T-helper 17 cell (primary cell): Measurements from ENCODE around the gene MYL6. TPM values are rescaled to one million over a fixed set of nuclear protein-coding genes. Genes with fewer than 3 reads are reported as not detected.
"Not testable (repeated sequence)": the region's sequence is repeated elsewhere in the genome, so short reads cannot be mapped to it uniquely, and the experiment has no call there.

Experiments
- ATAC-seq: fragments of 150-1000 bp; cut with Tn5 transposase; 2 replicates; pipeline ENCODE4 v1.10.0; 2021; ENCODE audit warnings: mild to moderate bottlenecking, moderate library complexity
- DNase-seq, 3 donors: peaks; one replicate each; pipeline versions ENCODE4 v3.0.0 to v3.0.0-alpha.2; 2020 to 2021
- H3K9me3 ChIP-seq: one replicate; pipeline ENCODE4 v1.7.0; 2013; ENCODE audit warnings: low read length, mild to moderate bottlenecking; ENCODE audit not compliant: control insufficient read depth, poor library complexity, severe bottlenecking
- H3K27ac Mint-ChIP-seq: one replicate; pipeline ENCODE4 v1.8.0; 2022; ENCODE audit warnings: mild to moderate bottlenecking, moderate library complexity, mixed read lengths
- H3K27me3 Mint-ChIP-seq: one replicate; pipeline ENCODE4 v1.8.0; 2022; ENCODE audit warnings: mixed read lengths
- H3K36me3 Mint-ChIP-seq: one replicate; pipeline ENCODE4 v1.8.0; 2022; ENCODE audit warnings: low read depth, mixed read lengths
- H3K4me1 Mint-ChIP-seq: one replicate; pipeline ENCODE4 v1.8.0; 2022; ENCODE audit warnings: mild to moderate bottlenecking, mixed read lengths
- H3K4me3 Mint-ChIP-seq: one replicate; pipeline ENCODE4 v1.8.0; 2022; ENCODE audit warnings: mild to moderate bottlenecking, moderate library complexity, mixed read lengths
- total RNA-seq, 4 donors: library from RNA in 2 of 4; stranded (reverse) in 2 of 4; gene quantifications; one replicate each; pipeline ENCODE4 v1.2.3 and lab custom pipeline; 2022 to 2026

The MYL6 gene
- total RNA-seq, 2 donors from 2014 or later = 741 to 784 TPM

DNA sequence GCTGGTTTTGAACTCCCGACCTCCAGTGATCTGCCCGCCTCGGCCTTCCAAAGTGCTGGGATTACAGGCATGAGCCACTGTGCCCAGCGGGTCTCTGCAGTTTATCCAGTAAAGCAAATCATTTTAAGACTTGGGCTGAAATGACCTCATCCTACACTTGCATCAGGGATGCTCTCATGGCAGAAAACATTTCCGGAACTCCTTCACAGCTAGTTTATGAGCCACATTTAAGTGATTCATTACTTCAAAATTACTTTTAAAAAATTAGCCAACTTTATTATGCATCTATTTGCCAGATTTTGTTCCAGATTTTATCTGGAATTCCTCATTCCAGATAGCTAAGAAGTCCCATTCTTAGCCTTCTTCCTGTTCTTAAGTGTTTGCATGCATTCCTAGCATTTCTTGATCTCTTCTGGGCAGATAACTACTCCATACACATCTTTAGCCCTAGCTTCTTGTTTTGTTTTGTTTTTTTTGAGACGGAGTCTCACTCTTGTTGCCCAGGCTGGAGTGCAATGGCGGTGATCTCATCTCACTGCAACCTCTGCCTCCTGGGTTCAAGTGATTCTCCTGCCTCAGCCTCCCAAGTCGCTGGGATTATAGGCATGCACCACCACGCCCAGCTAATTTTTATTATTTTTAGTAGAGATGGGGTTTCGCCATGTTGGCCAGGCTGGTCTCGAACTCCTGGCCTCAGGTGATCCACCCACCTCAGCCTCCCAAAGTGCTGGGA is 38.8 kb downstream of the MYL6 start:
- not testable (repeated sequence) for H3K9me3 ChIP-seq, H3K27me3 Mint-ChIP-seq, H3K36me3 Mint-ChIP-seq, H3K4me3 Mint-ChIP-seq, ATAC-seq, DNase-seq, H3K27ac Mint-ChIP-seq
- peaks cover 16% of the 10 kb centered on the region for H3K4me1 Mint-ChIP-seq

DNA sequence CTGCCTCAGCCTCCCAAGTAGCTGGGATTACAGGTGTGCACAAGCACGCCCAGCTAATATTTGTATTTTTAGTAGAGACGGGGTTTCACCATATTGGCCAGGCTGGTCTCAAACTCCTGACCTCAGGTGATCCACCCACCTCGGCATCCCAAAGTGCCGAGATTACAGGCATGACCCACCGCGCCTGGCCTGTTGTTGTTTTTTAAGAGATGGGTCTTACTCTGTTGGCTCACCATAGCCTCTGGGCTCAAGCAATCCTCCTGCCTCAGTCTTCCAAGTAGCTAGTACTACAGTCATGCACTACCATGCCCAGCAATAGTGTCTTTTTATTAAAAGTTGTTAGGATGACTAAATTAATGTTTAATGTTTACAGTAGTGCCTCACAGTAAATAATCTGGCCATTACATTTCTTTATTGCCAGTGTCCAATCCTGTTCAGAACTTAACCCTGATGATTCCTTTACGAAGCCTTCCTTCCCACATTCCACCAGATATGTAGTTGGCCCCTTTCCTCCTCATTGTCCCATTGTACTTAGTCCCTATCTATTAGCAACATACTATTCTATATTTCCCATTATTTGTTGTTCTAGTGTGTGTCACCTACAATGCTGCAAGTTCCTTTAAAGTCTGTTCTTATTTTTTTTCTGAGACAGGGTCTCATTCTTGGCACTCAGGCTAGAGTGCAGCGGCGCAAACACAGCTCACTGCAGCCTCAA is 39.9 kb downstream of the MYL6 start:
- ATAC-seq = no peak
- Mint-ChIP-seq H3K27ac (peak overlapping the region; percentile 72), H3K36me3 (peaks cover 7% of the 10 kb centered on the region)

DNA sequence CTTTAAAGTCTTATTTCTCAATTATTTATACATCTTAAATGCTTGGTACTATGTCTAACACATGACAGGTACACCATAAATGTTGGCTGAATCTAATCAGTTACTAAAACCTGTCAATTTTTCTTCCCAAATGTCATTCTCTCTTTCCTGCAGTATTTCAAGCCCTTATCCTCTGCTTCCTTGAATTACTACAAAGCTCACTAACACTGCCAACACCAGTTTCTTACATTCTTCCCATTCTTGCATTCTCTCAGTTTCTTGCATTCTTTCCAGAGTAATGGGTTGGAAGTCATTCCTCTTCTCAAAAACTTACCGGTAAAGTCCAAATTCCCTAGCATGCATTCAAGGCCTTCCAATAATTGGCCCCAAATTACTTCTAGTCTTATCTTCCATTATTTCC is 40.7 kb downstream of the MYL6 start:
- H3K4me3 Mint-ChIP-seq = no peak overlapping the region
- peak overlapping the region; percentile 72 for H3K27ac Mint-ChIP-seq
- H3K9me3 ChIP-seq = no peaks in the 10 kb centered on the region
- peaks cover 7% of the 10 kb centered on the region for H3K36me3 Mint-ChIP-seq
- ATAC-seq (no peak), DNase-seq (no peak)
- peaks cover 8% of the 10 kb centered on the region for H3K4me1 Mint-ChIP-seq
- no peaks in the 10 kb centered on the region for H3K27me3 Mint-ChIP-seq

More for the DNA sequence above, 39.9 kb downstream of the MYL6 start:
- Mint-ChIP-seq H3K4me1 (peaks cover 13% of the 10 kb centered on the region), H3K27me3 (no peaks in the 10 kb centered on the region), H3K4me3 (no peak overlapping the region)
- H3K9me3 ChIP-seq = no peaks in the 10 kb centered on the region
- DNase-seq = no peak

DNA sequence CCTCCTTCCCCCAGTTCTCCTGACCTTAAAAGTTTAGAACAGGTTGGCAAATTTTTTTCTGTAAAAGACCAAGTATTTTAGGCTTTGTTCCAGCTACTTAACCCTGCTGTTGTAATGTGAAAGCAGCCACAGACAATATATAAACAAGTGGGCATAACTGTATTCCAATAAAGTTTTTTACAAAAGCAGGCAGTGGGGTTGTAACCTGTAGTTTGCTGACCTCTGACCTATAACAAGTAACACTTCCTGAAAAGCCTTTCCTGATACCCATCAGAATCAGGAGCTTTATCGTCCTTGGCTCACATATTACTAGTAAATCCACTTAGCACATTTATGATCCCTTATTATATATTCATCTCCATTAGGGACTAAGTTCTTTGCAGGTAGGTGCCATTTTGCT is 44.2 kb downstream of the MYL6 start:
- Mint-ChIP-seq H3K4me1 (peaks cover 11% of the 10 kb centered on the region), H3K36me3 (peaks cover 6% of the 10 kb centered on the region)

DNA sequence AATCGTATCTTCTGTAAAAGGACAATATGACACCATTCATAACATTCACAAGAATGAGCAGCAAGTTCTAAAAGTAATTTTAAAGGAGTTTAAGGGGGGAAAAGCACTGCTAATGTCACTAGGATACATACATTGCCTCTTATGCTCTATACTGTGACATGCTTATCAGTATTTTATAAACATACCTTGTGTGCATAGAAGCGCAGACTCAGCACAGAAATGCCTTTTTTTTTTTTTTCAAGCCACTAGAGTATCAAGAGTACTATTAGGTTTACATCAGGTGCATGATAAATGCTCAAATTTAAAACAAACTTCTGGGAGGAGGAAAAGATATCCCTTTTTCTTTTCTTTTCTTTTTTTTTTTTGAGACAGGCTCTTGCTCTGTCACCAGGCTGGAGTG is 44.7 kb downstream of the MYL6 start:
- DNase-seq = no peak
- Mint-ChIP-seq H3K36me3 (peaks cover 8% of the 10 kb centered on the region), H3K4me3 (no peak overlapping the region), H3K27ac (no peak overlapping the region), H3K4me1 (peaks cover 13% of the 10 kb centered on the region), H3K27me3 (no peaks in the 10 kb centered on the region)
- ATAC-seq = no peak
- no peaks in the 10 kb centered on the region for H3K9me3 ChIP-seq

More for the DNA sequence above, 44.2 kb downstream of the MYL6 start:
- H3K27ac Mint-ChIP-seq = no peak overlapping the region
- ATAC-seq (no peak), DNase-seq (no peak)
- no peaks in the 10 kb centered on the region for H3K27me3 Mint-ChIP-seq
- H3K4me3 Mint-ChIP-seq = no peak overlapping the region
- H3K9me3 ChIP-seq = no peaks in the 10 kb centered on the region

DNA sequence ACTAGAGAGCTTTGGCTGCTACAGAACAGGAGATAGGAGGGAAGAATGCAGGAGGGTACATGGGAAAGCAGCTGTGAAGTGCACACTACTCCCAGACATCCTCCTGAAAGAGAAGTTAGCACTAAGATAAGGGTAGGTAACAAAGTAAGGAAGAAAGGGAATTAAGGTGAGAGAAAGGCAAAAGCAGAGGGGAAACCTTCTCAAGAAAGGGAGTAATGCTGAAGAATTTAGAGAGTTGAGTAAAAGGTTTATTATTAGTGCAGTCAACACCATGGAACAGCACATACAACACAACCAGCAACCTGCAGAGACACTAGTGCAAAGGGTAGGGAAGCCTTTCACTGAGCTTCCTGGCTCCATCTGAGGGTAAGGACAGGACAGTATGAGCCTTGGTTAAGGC is 46.1 kb downstream of the MYL6 start:
- Mint-ChIP-seq H3K27ac (peak overlapping the region; percentile 41), H3K27me3 (no peaks in the 10 kb centered on the region), H3K36me3 (peaks cover 8% of the 10 kb centered on the region), H3K4me1 (peaks cover 13% of the 10 kb centered on the region), H3K4me3 (no peak overlapping the region)
- DNase-seq = no peak
- ATAC-seq = no peak
- H3K9me3 ChIP-seq = no peaks in the 10 kb centered on the region

DNA sequence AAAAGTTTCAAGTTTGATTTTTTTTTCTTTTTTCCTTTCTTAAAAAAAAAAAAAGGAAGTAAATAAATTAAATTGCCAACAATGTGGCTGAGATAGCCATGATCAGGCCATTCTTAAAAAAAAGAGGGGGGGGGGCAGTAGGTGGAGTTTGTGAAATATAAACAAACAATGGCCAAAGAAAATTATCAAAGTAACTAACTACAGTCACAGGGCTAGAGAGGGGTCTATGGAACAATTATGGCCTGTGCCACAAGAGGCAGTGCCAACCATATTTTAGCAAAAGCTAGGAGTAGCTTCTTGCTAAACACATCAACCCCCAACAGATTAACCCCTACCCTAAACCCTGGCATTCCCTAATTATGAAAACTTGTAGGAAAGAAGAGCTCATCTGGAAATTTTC is 47.3 kb downstream of the MYL6 start:
- H3K27ac Mint-ChIP-seq = no peak overlapping the region
- no peak for DNase-seq

DNA sequence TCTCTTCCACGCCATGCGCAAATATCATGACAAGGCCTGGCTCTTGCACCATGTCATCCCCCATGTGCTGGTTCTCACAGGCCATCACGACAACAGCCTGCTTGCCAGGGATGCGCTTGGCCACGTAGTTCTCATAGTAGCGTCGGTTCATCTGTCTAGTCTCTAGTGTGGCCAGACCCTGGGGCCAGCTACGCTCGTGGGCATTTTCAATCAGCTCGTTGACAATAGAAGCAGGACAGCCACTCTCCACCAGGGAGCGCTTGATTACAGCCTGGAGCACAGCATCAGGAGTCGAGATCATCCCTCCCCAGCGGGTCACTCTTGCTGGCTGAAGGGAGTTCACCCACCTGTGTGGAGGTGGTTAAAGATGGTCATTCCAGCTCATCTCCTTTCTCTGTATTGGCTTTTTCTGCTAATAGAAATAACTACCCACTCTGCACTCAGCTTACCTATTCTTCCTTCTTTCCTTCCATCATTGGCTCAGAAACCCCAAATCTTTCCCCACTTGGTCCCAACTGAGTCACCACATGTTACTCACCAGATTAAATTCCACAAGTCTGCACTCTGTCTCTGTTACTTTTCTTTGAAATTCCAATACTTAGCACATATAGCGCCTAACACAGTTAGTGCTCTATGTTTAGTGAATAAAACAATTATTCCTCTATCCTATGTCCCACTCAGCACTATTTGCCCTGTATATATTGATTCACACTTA is 48.5 kb downstream of the MYL6 start:
- H3K27me3 Mint-ChIP-seq = no peaks in the 10 kb centered on the region
- H3K36me3 Mint-ChIP-seq = peaks cover 11% of the 10 kb centered on the region
- H3K4me3 Mint-ChIP-seq = peak overlapping the region; percentile 25
- H3K27ac Mint-ChIP-seq = peak overlapping the region; percentile 67
- H3K9me3 ChIP-seq = no peaks in the 10 kb centered on the region
- ATAC-seq (peak; percentile 60), DNase-seq (peak in 1 of 3 donors; percentile 21)
- peaks cover 16% of the 10 kb centered on the region for H3K4me1 Mint-ChIP-seq

More for the DNA sequence above, 47.3 kb downstream of the MYL6 start:
- Mint-ChIP-seq H3K4me3 (no peak overlapping the region), H3K36me3 (peaks cover 8% of the 10 kb centered on the region), H3K27me3 (no peaks in the 10 kb centered on the region), H3K4me1 (peaks cover 13% of the 10 kb centered on the region)
- ATAC-seq = no peak
- H3K9me3 ChIP-seq = no peaks in the 10 kb centered on the region

DNA sequence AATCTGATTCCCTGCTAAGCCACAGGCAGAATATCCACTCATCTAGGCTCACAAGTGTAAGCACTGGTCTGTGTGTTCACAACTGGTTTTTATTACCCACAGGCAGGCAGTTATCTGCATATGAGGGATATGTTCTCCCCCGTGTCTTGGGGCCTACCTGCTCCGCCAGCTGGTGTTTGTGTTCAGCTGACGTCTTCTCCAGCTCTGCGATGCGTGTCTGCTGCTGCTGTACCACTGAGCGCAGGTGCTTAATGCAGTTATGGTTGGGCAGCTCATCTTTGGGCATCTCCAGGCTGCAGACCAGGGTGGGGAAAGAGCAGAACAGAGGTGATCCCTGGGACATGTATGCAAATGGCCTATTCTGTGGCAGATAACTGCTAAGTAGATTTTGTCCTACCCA is 49.8 kb downstream of the MYL6 start:
- peaks cover 11% of the 10 kb centered on the region for H3K36me3 Mint-ChIP-seq
- ATAC-seq = peak; percentile 50
- DNase-seq = no peak
- H3K9me3 ChIP-seq = no peaks in the 10 kb centered on the region
- no peak overlapping the region for H3K4me3 Mint-ChIP-seq
- peak overlapping the region; percentile 72 for H3K27ac Mint-ChIP-seq
- H3K27me3 Mint-ChIP-seq = no peaks in the 10 kb centered on the region
- H3K4me1 Mint-ChIP-seq = peaks cover 15% of the 10 kb centered on the region

Other genes with a start within 250 kb of the MYL6 start
- gene PYM1, start 230.5 kb upstream of the MYL6 start, total RNA-seq = 10 to 100 TPM; 21.9 to 23.3 TPM
- gene DGKA, start 227.2 kb upstream of the MYL6 start, total RNA-seq = 1,000 to 10,000 TPM in 1 of 2 donors, 100 to 1,000 TPM in 1; 870 to 1,080 TPM
- gene PMEL, start 192.3 kb upstream of the MYL6 start, total RNA-seq = under 1 TPM in 1 of 2 donors, not detected in 1; 0.63 TPM
- gene CDK2, start 191.5 kb upstream of the MYL6 start, total RNA-seq = 10 to 100 TPM; 12.2 to 18.7 TPM
- 10 to 100 TPM; 56.4 to 57.0 TPM for gene RAB5B, start 184.3 kb upstream of the MYL6 start, total RNA-seq
- gene SUOX, start 161.1 kb upstream of the MYL6 start, total RNA-seq = 1 to 10 TPM; 1.5 to 2.2 TPM
- gene IKZF4, start 137.3 kb upstream of the MYL6 start, total RNA-seq = 1 to 10 TPM; 3.9 to 9.4 TPM
- gene RPS26, start 116.4 kb upstream of the MYL6 start, total RNA-seq = 10 to 100 TPM; 46.9 to 72.3 TPM
- under 1 TPM; 0.60 to 0.80 TPM for gene ERBB3, start 78.2 kb upstream of the MYL6 start, total RNA-seq
- 10 to 100 TPM; 62.0 to 76.2 TPM for gene PA2G4, start 53.8 kb upstream of the MYL6 start, total RNA-seq
- gene RPL41, start 41.7 kb upstream of the MYL6 start, total RNA-seq = 1,000 to 10,000 TPM; 5,484 to 5,668 TPM
- 1 to 10 TPM; 6.8 to 8.7 TPM for gene ZC3H10, start 40.1 kb upstream of the MYL6 start, total RNA-seq
- gene ESYT1, start 30.1 kb upstream of the MYL6 start, total RNA-seq = 100 to 1,000 TPM; 178 to 211 TPM
- gene MYL6B, start 5.8 kb upstream of the MYL6 start, total RNA-seq = 1 to 10 TPM; 5.4 to 9.0 TPM
- gene SMARCC2, start 31.1 kb downstream of the MYL6 start, total RNA-seq = 100 to 1,000 TPM; 130 to 138 TPM
- gene RNF41, start 63.6 kb downstream of the MYL6 start, total RNA-seq = 10 to 100 TPM; 35.5 to 37.4 TPM
- 10 to 100 TPM; 12.5 to 19.4 TPM for gene NABP2, start 66.0 kb downstream of the MYL6 start, total RNA-seq
- not detected for gene SLC39A5, start 71.7 kb downstream of the MYL6 start, total RNA-seq
- 10 to 100 TPM; 30.8 to 33.4 TPM for gene ANKRD52, start 100.0 kb downstream of the MYL6 start, total RNA-seq
- 10 to 100 TPM; 28.7 to 34.4 TPM for gene COQ10A, start 108.6 kb downstream of the MYL6 start, total RNA-seq
- gene CS, start 142.0 kb downstream of the MYL6 start, total RNA-seq = 100 to 1,000 TPM; 189 to 197 TPM
- 10 to 100 TPM; 47.4 to 53.4 TPM for gene CNPY2, start 157.6 kb downstream of the MYL6 start, total RNA-seq
- 100 to 1,000 TPM in 1 of 2 donors, 10 to 100 TPM in 1; 81.1 to 108 TPM for gene PAN2, start 175.6 kb downstream of the MYL6 start, total RNA-seq
- 10 to 100 TPM; 44.9 to 49.8 TPM for gene IL23A, start 180.5 kb downstream of the MYL6 start, total RNA-seq
- gene STAT2, start 201.7 kb downstream of the MYL6 start, total RNA-seq = 100 to 1,000 TPM; 116 to 145 TPM
- gene APOF, start 204.5 kb downstream of the MYL6 start, total RNA-seq = not detected